HG03439 (cell line): ENCODE data around the gene ASL.
"Not testable (repeated sequence)": the region's sequence is repeated elsewhere in the genome, so short reads cannot be mapped to it uniquely, and the experiment has no call there.

Experiments used
- ATAC-seq: cut with Tn5 transposase; IDR thresholded peaks from one replicate; pipeline ENCODE4 v1.9.1; 2021; ENCODE audit warnings: mild to moderate bottlenecking, moderate library complexity; ENCODE audit not compliant: unreplicated experiment

The ASL gene

DNA sequence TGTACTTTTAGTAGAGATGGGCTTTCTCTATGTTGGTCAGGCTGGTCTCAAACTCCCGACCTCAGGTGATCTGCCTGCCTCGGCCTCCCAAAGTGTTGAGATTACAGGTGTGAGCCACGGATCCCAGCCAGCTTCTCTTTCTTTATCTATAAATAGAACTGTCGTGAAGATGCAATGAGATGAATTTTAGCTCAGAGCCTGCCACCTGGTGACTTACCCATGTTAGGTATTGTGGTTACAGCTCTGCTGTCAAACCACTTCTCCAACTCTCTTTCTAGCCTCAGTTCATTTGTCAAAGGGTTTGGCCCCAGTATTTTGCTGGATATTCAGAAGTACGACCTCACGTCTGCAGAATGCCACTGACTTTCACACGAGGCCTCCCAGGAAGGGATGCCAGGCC, 3.4 kb upstream of the ASL start:
- ATAC-seq: not testable (repeated sequence)

- no peak for ATAC-seq
Observed at GRCh38 chr7:66076462-66077329, 1.1 kb downstream of the ASL start.

DNA sequence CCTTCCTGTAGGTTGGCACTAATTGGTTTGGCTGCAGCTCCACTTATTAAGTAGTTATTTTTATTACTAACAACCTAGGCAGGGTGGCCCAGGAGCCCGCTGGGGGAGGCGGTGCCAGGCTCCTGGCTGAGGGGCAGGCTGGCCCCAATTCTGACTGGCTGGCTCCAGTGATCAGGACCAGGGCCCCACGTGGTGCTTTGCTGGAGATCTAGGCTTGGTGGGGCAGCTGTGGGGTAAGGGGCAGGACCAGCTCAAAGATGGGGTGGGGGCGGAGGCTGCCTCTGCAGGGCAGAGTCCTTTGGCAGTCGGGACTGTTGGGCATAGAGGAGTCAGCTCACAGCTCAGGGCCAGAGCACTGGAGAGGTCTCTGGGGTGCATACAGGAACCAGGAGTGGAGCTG, 2.4 kb downstream of the ASL start:
- no peak for ATAC-seq

GRCh38 chr7:66082083-66082482, 6.5 kb downstream of the ASL start:
- ATAC-seq: no peak

DNA sequence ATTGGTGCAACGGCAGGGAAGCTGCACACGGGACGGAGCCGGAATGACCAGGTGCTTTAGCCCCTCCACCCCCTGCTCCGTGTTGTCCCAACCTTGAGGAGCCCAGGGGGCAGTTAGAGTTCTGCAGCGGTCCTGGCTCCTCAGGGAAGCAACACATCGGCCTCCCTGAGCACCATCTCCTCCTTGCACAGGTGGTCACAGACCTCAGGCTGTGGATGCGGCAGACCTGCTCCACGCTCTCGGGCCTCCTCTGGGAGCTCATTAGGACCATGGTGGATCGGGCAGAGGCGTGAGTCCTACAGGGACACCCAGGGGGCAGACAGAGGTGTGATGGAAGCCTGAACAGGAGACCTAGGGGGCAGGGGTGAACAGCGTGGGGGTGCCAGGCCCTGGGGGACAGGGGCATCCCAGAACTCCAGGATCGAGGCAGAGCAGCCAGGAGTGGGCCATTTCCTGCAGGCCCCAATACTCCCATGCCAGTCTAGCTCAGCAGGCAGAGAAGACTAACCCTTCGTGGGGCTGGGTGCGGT, 7.3 kb downstream of the ASL start:
- ATAC-seq: no peak

- no peak for ATAC-seq
Observed at GRCh38 chr7:66083677-66084076, 8.1 kb downstream of the ASL start.

DNA sequence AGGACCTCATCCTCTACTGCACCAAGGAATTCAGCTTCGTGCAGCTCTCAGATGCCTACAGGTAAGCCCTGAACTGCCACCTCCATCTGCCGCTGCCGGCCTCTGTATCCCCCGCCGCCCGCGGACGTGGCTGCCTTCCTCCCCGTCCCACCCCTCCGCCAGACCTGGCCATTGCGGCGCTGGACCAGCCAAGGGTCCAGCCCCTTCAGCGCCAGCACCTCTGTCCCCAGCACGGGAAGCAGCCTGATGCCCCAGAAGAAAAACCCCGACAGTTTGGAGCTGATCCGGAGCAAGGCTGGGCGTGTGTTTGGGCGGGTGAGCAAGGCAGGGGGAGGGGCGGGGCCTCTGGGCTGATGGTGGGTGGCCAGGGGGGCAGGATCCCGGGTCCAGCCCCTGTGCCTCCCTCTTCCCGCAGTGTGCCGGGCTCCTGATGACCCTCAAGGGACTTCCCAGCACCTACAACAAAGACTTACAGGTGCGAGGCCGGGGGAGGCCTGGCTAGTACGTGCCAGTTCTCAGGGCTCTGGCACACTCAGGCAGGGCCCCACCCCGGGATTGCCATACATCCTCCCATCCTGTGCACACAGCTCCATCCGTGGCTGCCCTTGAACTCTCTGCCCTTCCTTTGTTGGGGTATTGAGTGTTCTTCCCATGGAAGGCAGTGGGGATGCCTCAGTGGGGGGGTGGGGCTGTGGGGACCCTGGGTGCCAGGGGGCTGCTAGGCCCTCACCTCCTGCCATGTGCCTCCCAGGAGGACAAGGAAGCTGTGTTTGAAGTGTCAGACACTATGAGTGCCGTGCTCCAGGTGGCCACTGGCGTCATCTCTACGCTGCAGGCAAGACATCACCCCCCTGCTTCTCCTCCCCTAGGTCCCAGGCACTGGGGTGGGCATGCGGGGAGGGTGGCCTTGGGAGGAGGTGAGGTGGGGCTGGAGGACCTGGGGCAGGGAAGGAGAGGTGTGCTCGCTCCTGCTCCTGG, 13.5 kb downstream of the ASL start:
- ATAC-seq: no peak

- ATAC-seq: no peak
Observed at GRCh38 chr7:66092654-66093053, 17.0 kb downstream of the ASL start.

GRCh38 chr7:66095010-66095409, 19.4 kb downstream of the ASL start:
- ATAC-seq: no peak

DNA sequence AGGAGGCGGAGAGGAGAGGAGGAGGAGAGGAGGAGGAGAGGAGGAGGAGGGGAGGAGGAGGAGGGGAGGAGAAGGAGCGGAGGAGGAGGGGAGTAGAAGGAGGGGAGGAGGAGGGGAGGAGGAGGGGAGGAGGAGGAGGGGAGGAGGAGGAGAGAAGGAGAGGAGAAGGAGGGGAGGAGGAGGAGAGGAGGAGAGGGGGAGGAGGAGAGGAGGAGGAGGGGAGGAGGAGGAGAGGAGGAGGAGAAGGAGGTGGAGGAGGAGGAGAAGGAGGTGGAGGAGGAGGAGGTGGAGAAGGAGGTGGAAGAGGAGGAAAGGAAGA, 23.6 kb downstream of the ASL start:
- no peak for ATAC-seq

DNA sequence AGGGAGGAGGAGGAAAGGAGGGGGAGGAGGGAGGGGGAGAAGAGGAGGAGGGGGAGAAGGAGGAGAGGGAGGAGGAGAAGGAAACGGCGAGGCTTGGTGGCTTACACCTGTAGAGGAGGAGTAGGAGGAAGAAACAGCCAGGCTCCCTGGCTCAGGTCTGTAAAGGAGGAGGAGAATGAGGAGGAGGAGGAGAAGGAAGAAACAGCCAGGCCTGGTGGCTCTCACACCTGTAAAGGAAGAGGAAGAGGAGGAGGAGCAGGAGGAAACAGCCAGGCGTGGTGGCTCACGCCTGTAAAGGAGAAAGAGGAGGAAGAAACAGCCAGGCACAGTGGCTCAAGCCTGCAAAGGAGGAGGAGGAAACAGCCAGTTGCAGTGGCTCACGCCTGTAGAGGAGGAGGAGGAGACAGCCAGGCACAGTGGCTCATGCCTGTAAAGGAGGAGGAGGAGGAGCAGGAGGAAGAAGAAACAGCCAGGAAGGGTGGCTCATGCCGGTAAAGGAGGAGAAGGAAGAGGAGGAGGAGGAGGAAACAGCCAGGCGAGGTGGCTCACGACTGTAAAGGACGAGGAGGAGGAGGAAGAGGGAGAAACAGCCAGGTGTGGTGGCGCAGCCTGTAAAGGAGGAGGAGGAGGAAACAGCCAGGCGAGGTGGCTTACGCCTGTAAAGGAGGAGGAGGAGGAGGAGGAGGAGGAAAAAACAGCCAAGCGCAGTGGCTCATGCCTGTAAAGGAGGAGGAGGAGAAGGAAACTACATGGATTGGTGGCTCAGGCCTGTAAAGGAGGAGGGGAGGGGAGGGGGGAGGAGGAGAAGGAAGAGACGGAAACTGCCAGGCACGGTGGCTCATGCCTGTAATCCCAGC, 24.2 kb downstream of the ASL start:
- peak; percentile 68 for ATAC-seq

- no peak for ATAC-seq
Observed at GRCh38 chr7:66100408-66101050, 24.9 kb downstream of the ASL start.

- not testable (repeated sequence) for ATAC-seq
Observed at GRCh38 chr7:66102168-66102567, 26.5 kb downstream of the ASL start.

DNA sequence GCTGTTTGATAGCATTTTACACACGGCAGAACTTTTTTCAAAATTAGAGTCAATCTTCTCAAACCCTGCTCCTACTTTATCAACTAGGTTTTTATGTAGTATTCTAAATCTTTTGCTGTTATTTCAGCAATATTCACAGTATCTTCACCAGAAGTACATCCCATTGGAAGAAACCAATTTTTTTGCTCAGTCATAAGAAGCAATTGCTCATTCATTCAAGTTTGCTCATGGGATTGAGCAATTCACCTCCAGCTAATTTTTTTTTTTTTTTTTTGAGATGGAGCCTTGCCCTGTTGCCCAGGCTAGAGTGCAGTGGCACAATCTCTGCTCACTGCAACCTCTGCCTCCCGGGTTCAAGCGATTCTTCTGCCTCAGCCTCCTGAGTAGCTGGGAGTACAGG, 28.4 kb downstream of the ASL start:
- ATAC-seq: not testable (repeated sequence)

GRCh38 chr7:66105263-66105748, 29.7 kb downstream of the ASL start:
- ATAC-seq: no peak

DNA sequence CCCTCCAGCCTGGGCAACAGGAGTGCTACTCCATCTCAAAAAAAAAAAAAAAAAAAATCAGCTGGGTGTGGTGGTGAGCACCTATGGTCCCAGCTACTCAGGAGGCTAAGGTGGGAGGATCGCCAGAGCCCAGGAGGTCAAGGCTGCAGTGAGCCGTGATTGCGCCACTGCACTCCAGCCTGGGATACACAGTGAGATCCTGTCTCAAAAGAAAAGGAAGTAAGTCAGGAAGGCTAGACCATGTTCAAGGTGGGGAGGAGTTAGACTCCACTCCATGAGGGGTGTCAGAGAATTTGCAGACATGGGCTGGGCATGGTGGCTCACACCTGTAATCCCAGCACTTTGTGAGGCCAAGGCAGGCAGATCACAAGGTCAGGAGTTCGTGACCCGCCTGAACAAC, 32.8 kb downstream of the ASL start:
- ATAC-seq: not testable (repeated sequence)

DNA sequence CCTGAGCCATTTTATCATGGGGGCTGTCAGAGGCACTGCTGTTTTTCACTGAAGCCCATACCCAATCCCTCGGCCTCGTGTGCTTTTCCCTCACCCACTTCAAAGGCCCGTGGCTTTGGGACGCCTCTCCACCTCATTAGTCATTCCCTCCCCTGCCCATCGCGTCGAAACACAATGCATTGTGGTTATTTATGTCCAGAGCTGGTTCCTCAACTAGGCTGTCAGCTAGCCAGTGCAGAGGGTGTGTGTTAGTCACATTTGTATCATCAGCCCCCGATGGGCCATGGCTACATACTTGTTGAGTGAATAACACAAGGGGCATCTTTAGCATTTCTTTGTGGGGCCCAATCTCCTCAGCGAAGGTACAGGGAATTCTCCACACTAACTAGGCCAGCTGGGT, 35.2 kb downstream of the ASL start:
- ATAC-seq: no peak

DNA sequence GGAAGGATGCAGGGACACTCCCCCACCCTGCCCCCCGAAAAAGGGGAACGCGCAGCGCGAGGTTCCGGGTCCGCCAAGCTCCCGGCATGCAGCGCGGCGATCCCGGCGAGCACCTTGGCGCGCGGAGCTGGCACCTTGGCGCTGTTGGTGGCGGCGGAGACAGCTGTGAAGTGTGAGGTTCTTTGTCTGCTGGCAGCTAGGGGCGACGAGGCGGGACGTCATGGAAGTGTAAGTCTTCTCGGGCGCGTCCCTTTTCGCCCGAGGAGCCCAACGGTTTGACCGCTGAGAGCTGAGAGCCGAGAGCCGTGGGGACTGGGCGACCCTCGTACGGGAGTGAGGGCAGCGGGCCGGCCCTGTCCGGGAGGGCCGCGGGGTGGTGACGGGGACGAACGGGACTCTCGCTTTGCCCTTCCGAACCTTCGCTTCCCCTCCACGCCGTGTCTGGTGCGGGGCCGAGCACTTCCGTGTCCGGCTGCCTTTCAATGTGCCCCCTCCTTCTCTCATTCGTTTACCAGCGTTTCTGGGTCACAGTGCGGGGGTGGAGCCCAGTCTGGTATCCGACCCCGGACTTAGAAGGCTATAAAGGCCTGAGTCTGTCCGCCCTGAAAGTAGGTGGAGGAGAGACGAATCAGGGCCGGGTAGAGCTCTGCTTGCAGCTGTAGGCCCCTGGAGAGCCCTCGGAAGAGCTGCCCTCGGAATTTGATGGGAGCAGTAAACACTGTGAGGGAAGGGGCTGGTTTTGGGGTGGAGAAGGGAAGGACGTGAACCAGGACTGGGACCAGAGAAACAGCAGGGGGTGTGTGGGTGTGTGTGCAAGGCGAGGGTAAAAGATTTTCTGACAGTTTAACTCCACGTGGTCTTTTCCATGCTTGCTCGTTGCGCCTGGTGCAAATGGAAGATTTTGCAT, 39.4 kb downstream of the ASL start, which contains the start of gene CRCP:
Gene CRCP, plus strand, starts transcription at position 105 of the 907 bp plus-strand sequence. Its CDS starts 116 bp downstream, at position 221.
- peak; percentile 85 for ATAC-seq
